ENCODE data around the gene ZSCAN26.

Gene ZSCAN26

DNA sequence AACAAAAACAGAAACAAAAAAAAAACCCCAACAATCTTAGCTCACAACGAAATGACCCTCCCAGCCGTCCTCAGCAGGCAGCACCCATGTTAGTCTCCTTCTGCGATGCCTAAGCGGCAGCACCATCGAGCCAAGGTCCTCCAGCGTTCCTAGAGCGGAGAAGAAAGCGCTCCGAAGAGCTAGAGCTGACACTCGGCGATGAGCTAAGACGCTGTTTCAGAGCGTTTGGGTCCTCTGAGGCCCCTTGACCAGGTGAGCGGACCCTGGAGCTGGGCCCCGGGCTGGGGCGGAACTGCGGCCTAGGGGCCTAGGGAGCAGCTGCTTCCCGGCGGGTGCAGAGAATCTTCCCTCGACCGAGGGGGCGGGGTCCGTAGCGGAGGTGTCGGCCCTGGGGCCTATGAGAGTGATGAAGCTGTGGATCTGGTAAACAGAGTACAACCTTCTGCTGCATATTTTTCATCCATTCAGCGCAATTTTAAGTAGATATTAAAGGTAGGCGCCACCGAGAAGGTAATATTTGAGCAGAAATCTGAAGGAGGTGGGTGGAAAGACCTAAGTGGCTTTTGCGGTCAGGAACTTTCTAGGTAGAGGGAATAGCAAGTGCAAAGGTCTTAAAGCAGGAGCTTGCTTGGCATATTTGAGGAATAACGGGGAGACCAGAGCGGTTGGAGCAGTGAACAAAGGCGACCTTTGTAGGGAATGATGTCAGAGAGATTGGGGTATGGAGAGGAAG is at the start of gene ZSCAN26:
ZSCAN26 (plus strand) TSS at position 182 of the 733 bp plus-strand sequence. CDS start 4,777 bp downstream, outside the sequence.
- peak within 1 kb of the TSS; percentile 82 to 91 for H3K4me3 ChIP-seq
- peak within 1 kb of the TSS; percentile 86 to 87 for H3K27ac ChIP-seq
- H3K36me3 ChIP-seq, result peaks cover 5 to 9% (median 8%) of the 10 kb centered on the region in 3 donors
- peak; percentile 82 to 88 for DNase-seq
- intact Hi-C loops (cut with DNase I; ENCODE audit: low total_unique reads), result no loop called here
- TF ChIP-seq, protein P1, sequence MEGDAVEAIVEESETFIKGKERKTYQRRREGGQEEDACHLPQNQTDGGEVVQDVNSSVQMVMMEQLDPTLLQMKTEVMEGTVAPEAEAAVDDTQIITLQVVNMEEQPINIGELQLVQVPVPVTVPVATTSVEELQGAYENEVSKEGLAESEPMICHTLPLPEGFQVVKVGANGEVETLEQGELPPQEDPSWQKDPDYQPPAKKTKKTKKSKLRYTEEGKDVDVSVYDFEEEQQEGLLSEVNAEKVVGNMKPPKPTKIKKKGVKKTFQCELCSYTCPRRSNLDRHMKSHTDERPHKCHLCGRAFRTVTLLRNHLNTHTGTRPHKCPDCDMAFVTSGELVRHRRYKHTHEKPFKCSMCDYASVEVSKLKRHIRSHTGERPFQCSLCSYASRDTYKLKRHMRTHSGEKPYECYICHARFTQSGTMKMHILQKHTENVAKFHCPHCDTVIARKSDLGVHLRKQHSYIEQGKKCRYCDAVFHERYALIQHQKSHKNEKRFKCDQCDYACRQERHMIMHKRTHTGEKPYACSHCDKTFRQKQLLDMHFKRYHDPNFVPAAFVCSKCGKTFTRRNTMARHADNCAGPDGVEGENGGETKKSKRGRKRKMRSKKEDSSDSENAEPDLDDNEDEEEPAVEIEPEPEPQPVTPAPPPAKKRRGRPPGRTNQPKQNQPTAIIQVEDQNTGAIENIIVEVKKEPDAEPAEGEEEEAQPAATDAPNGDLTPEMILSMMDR (IDR thresholded peaks at IDR 0.05), result no peak
- H3K9me3 ChIP-seq, result no peaks in the 10 kb centered on the region
- H3K4me1 ChIP-seq, result peaks cover 0 to 17% (median 10%) of the 10 kb centered on the region in 4 donors
- H3K27me3 ChIP-seq, result no peaks in the 10 kb centered on the region

GRCh38 chr6:28217890-28218289 is 49.1 kb upstream of the ZSCAN26 start:
- Histone ChIP-seq H3K27me3 (peaks cover 0 to 27% of the 10 kb centered on the region in 2 donors), H3K4me3 (peak overlapping the region in 1 of 2 donors; percentile 60)
- intact Hi-C loops (cut with DNase I; ENCODE audit: low total_unique reads), result loop anchor here (10.0 kb wide), 1 partner anchor 73 kb away; the partner anchor contains the start of gene ZKSCAN8

DNA sequence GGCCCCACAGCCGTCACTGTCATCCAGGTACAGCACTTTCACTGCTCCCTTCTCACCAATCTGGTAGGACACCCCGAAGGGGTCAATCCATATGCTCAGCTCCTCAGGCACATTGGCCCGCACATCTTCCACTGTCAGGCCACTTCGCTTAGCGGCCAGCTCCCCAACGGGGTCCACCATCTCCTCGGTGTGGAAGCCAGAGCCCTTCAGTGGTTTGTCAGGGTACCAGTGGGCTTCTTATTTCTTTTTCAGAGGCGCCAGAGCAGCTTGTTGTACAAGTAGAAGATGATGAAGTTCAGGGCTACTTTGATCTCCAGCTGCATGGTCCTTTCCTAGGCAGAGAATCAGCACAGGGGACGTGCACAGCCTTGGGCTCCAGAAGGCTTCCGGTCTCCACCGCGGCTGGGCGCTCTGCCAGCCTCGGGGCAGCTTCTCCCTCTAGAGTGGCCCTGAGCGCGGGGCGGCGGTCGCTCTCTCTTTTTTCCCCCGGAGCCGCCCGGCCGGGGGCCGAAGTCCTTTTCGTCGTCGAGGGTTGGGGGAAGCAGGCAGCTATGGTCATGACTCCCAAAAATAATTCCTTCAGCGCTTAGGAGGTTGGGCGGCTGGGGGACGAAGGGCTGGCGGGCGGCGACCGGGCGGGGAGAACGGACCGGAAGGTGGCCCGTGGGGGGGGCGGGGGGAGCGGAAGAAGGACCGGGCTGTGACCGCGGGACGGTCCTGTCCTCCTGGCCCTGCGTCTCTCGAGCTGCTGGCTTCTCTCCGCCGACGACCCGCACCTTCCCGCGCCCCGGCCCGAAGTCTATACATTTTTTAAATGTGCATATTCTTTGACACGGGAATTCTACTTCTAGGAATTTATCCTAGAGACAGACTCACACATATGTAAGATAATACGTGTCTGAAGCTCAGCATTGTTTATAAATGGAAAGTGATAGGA is 48.4 kb upstream of the ZSCAN26 start:
- intact Hi-C loops (cut with DNase I; ENCODE audit: low total_unique reads), result loop anchor here (10.0 kb wide), 1 partner anchor 74 kb away; the partner anchor contains the start of gene ZKSCAN8

More at GRCh38 chr6:28217890-28218289, 49.1 kb upstream of the ZSCAN26 start:
- Histone ChIP-seq H3K27ac (no peak overlapping the region), H3K36me3 (no peaks in the 10 kb centered on the region), H3K9me3 (no peaks in the 10 kb centered on the region), H3K4me1 (peaks cover 0 to 12% (median 8%) of the 10 kb centered on the region in 4 donors)
- TF ChIP-seq, protein P1 (IDR thresholded peaks at IDR 0.05), result no peak
- DNase-seq, result no peak

GRCh38 chr6:28220257-28221133 is 46.4 kb upstream of the ZSCAN26 start:
- peaks cover 0 to 12% of the 10 kb centered on the region in 2 donors for H3K27me3 ChIP-seq
- intact Hi-C loops (cut with DNase I; ENCODE audit: low total_unique reads), result loop anchor here (10.0 kb wide), 2 partner anchors 96 to 134 kb away; partner anchors contain the start of gene ZSCAN16

More for the DNA sequence above, 48.4 kb upstream of the ZSCAN26 start:
- TF ChIP-seq, protein P1 (IDR thresholded peaks at IDR 0.05), result no peak
- H3K9me3 ChIP-seq, result no peaks in the 10 kb centered on the region
- H3K4me1 ChIP-seq, result peaks cover 0 to 12% (median 6%) of the 10 kb centered on the region in 4 donors
- peak; percentile 62 to 88 for DNase-seq
- no peaks in the 10 kb centered on the region for H3K36me3 ChIP-seq
- peak overlapping the region; percentile 60 to 65 for H3K4me3 ChIP-seq
- peak overlapping the region; percentile 64 to 72 for H3K27ac ChIP-seq
- peaks cover 0 to 20% of the 10 kb centered on the region in 2 donors for H3K27me3 ChIP-seq

More at GRCh38 chr6:28220257-28221133, 46.4 kb upstream of the ZSCAN26 start:
- no peak overlapping the region for H3K27ac ChIP-seq
- TF ChIP-seq, protein P1 (IDR thresholded peaks at IDR 0.05), result no peak
- no peaks in the 10 kb centered on the region for H3K36me3 ChIP-seq
- H3K9me3 ChIP-seq, result no peaks in the 10 kb centered on the region
- H3K4me1 ChIP-seq, result peaks cover 0 to 16% (median 8%) of the 10 kb centered on the region in 4 donors
- no peak for DNase-seq
- H3K4me3 ChIP-seq, result no peak overlapping the region
